ENCODE results near the gene CMIP. TPM values are rescaled to one million over a fixed set of nuclear protein-coding genes. Genes with fewer than 3 reads are reported as not detected.
A peak's percentile ranks its signal among the peaks of the same experiment; 100 is the strongest.

The CMIP gene
- total RNA-seq, 1 donor from 2014 or later = 6.6 TPM

DNA sequence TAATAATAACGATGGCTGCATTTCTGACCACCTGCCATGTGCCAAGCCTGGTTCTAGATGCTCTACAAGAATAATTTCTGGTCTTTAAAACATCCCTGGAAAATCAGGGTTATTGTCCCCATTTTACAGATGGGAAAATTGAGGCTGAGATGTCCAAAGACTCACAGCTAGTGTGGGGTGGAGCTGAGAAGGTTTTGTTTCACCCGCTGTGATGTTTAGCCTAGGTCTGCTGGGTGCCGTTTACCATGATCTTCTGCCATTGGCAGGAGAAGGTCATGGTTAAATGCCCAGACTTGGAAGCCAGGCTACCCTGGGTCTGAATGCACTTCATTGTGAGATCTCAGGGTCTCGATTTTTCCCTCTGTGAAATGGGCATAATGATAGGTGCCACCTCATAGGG lies 175.4 kb downstream of the CMIP start:
- no peak overlapping the region for H2AFZ ChIP-seq (replicated peaks)
- Mint-ChIP-seq H3K4me3 (no peak overlapping the region), H3K9me3 (peaks cover 10% of the 10 kb centered on the region), H3K27me3 (ENCODE audit: insufficient read depth, low read depth) (peaks cover 7% of the 10 kb centered on the region), H3K27ac (peak overlapping the region; percentile 48), H3K36me3 (peaks cover 14% of the 10 kb centered on the region), H3K4me1 (peaks cover 23% of the 10 kb centered on the region)
- no peak overlapping the region for H3K27ac ChIP-seq
- no peak overlapping the region for H3K9ac ChIP-seq
- H3K36me3 ChIP-seq = no peaks in the 10 kb centered on the region
- H3F3A ChIP-seq (ENCODE audit: low read depth) = peaks cover 5% of the 10 kb centered on the region
- H3K4me3 ChIP-seq = no peak overlapping the region
- peaks cover 9% of the 10 kb centered on the region for H3K79me2 ChIP-seq (ENCODE audit: low read depth)
- no peaks in the 10 kb centered on the region for H3K9me3 ChIP-seq (ENCODE audit: low read depth)
- DNase-seq (ENCODE audit: low spot score) = no peak
- no peak for TF ChIP-seq EZH2 (IDR thresholded peaks at IDR 0.05)
- no peak for TF ChIP-seq CTCF (IDR thresholded peaks at IDR 0.05)
- H3K4me1 ChIP-seq = peaks cover 15% of the 10 kb centered on the region
- H4K20me1 ChIP-seq (ENCODE audit: low read depth) = peaks cover 36% of the 10 kb centered on the region
- no peaks in the 10 kb centered on the region for H3K27me3 ChIP-seq
- no peak overlapping the region for H3K4me2 ChIP-seq

- H3K27ac ChIP-seq = no peak overlapping the region
- no peak overlapping the region for H3K4me3 ChIP-seq
- no peak for DNase-seq (ENCODE audit: low spot score)
- H3K4me2 ChIP-seq = no peak overlapping the region
- H3K9me3 ChIP-seq (ENCODE audit: low read depth) = no peaks in the 10 kb centered on the region
- no peak overlapping the region for H3K9ac ChIP-seq
- H3F3A ChIP-seq (ENCODE audit: low read depth) = peaks cover 5% of the 10 kb centered on the region
- peak overlapping the region; percentile 67 for H3K27ac Mint-ChIP-seq
- peaks cover 9% of the 10 kb centered on the region for H3K79me2 ChIP-seq (ENCODE audit: low read depth)
- no peak for TF ChIP-seq EZH2phosphoT487 (IDR thresholded peaks at IDR 0.05)
- no peak for TF ChIP-seq CTCF (IDR thresholded peaks at IDR 0.05)
- no peak for TF ChIP-seq EZH2 (IDR thresholded peaks at IDR 0.05)
- no peaks in the 10 kb centered on the region for H3K27me3 ChIP-seq
- H3K9me3 Mint-ChIP-seq = peaks cover 10% of the 10 kb centered on the region
- H3K36me3 Mint-ChIP-seq = peaks cover 14% of the 10 kb centered on the region
- H2AFZ ChIP-seq (replicated peaks) = no peak overlapping the region
- H3K4me1 Mint-ChIP-seq = peaks cover 23% of the 10 kb centered on the region
- H3K27me3 Mint-ChIP-seq (ENCODE audit: insufficient read depth, low read depth) = peaks cover 7% of the 10 kb centered on the region
- peaks cover 15% of the 10 kb centered on the region for H3K4me1 ChIP-seq
- H3K36me3 ChIP-seq = no peaks in the 10 kb centered on the region
- no peak overlapping the region for H3K4me3 Mint-ChIP-seq
- peaks cover 36% of the 10 kb centered on the region for H4K20me1 ChIP-seq (ENCODE audit: low read depth)
Measured at GRCh38 chr16:81620796-81621195, 176.2 kb downstream of the CMIP start.

DNA sequence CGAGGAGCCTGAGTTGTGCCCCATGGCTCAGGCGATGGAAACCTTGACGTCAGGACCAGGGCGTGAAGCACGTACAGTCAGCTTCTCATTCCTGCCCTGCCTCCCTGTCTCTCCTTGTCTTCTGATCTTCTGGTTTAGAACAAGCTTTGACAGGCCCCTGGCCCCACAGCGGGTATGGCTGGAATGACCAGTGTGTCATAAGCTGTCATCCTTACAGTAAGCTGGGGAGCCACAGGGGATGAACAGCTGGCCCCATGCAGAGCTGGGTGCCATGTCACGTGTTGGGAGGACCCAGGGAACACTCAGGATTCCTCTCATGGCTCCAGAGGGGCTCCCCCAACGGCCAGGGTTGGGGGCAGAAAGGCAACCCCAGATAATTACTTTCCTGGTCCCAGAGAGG lies 176.9 kb downstream of the CMIP start:
- Histone ChIP-seq H3K36me3 (no peaks in the 10 kb centered on the region), H3K9me3 (ENCODE audit: low read depth) (no peaks in the 10 kb centered on the region), H3K27ac (no peak overlapping the region), H3K4me3 (no peak overlapping the region), H3K4me2 (no peak overlapping the region), H4K20me1 (ENCODE audit: low read depth) (peaks cover 36% of the 10 kb centered on the region), H2AFZ (replicated peaks) (no peak overlapping the region), H3K27me3 (no peaks in the 10 kb centered on the region), H3K79me2 (ENCODE audit: low read depth) (peaks cover 9% of the 10 kb centered on the region), H3K9ac (no peak overlapping the region), H3F3A (ENCODE audit: low read depth) (peaks cover 5% of the 10 kb centered on the region), H3K4me1 (peaks cover 15% of the 10 kb centered on the region)
- DNase-seq (ENCODE audit: low spot score) = no peak
- Mint-ChIP-seq H3K4me1 (peaks cover 23% of the 10 kb centered on the region), H3K27ac (peak overlapping the region; percentile 67), H3K36me3 (peaks cover 14% of the 10 kb centered on the region), H3K4me3 (no peak overlapping the region), H3K9me3 (peaks cover 10% of the 10 kb centered on the region), H3K27me3 (ENCODE audit: insufficient read depth, low read depth) (peaks cover 7% of the 10 kb centered on the region)
- TF ChIP-seq EZH2phosphoT487 (IDR thresholded peaks at IDR 0.05) (no peak), EZH2 (IDR thresholded peaks at IDR 0.05) (no peak), CTCF (IDR thresholded peaks at IDR 0.05) (no peak)

Data from neural progenitor cell (in vitro differentiated cells).